A549 (cell line): ENCODE results near the gene SCAP.

ENCODE experiments used
- CTCF ChIP-seq: fragments of >200 bp; sonication (Bioruptor Twin); formaldehyde crosslinking; IDR thresholded peaks from 3 replicates; pipeline ENCODE4 v1.5.1; 2016
- MYC ChIP-seq: IDR thresholded peaks from 2 replicates; pipeline ENCODE4 v1.6.1; 2012; ENCODE audit warnings: mild to moderate bottlenecking, inconsistent platforms, low read length, improper control_type of control experiment, borderline replicate concordance
- RFX5 ChIP-seq: fragments of 450-650 bp; IDR thresholded peaks from 2 replicates; pipeline ENCODE4 v1.7.1; 2014; ENCODE audit warnings: antibody characterized with exemption, mild to moderate bottlenecking, moderate library complexity
- SREBF2 ChIP-seq: fragments of 450-650 bp; IDR thresholded peaks from 2 replicates; pipeline ENCODE4 v1.6.1; 2014; ENCODE audit warnings: mild to moderate bottlenecking, moderate library complexity
- ZSCAN20 ChIP-seq: fragments of 250-450 bp; sonication (Bioruptor Pico); IDR thresholded peaks from 2 replicates; pipeline ENCODE4 v1.8.0; 2022; ENCODE audit warnings: mild to moderate bottlenecking, moderate library complexity

GRCh38 chr3:47379411-47379899 is 96.3 kb downstream of the SCAP start:
- TF ChIP-seq CTCF (no peak), RFX5 (no peak), SREBF2 (no peak), MYC (no peak), ZSCAN20 (CRISPR knock-in tag) (no peak)
